ENCODE results near the gene ATXN2.
A peak's percentile ranks its signal among the peaks of the same experiment; 100 is the strongest.
"Not testable (repeated sequence)": the region's sequence is repeated elsewhere in the genome, so short reads cannot be mapped to it uniquely, and the experiment has no call there.

Gene ATXN2, protein sequence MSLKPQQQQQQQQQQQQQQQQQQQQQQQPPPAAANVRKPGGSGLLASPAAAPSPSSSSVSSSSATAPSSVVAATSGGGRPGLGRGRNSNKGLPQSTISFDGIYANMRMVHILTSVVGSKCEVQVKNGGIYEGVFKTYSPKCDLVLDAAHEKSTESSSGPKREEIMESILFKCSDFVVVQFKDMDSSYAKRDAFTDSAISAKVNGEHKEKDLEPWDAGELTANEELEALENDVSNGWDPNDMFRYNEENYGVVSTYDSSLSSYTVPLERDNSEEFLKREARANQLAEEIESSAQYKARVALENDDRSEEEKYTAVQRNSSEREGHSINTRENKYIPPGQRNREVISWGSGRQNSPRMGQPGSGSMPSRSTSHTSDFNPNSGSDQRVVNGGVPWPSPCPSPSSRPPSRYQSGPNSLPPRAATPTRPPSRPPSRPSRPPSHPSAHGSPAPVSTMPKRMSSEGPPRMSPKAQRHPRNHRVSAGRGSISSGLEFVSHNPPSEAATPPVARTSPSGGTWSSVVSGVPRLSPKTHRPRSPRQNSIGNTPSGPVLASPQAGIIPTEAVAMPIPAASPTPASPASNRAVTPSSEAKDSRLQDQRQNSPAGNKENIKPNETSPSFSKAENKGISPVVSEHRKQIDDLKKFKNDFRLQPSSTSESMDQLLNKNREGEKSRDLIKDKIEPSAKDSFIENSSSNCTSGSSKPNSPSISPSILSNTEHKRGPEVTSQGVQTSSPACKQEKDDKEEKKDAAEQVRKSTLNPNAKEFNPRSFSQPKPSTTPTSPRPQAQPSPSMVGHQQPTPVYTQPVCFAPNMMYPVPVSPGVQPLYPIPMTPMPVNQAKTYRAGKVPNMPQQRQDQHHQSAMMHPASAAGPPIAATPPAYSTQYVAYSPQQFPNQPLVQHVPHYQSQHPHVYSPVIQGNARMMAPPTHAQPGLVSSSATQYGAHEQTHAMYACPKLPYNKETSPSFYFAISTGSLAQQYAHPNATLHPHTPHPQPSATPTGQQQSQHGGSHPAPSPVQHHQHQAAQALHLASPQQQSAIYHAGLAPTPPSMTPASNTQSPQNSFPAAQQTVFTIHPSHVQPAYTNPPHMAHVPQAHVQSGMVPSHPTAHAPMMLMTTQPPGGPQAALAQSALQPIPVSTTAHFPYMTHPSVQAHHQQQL

DNA sequence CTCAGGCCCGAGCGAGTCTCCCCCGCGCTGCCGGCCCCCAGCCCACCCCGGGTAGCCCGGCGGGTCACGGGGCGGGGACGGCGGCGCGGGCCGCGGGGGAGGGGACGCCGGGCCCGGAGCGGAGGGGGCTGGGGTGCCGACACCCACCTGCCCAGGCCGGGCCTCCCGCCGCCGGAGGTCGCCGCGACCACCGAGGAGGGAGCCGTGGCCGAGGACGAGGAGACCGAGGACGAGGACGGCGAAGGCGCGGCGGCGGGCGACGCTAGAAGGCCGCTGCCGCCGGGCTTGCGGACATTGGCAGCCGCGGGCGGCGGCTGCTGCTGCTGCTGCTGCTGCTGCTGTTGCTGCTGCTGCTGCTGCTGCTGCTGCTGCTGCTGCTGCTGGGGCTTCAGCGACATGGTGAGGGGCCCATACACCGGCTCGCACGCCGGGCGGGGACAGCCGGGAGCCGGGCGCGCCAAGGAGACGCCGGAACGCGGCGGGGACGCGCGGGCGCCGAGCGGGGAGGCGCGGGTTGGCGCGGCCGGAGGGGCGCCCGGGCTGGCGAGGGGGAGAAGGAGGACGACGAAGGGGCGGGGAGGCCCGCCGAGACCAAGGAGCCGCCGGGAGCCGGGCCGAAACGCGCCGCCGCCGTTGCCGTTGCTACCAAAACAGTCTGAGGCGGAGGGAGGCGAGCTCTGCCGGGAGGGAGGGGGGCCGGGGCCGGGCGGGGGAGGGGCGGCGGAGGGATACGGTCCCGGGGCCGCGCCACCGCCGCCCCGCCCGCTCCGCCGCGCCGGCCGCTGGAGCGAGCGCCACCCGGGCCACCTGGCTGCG is at the start of gene ATXN2:
ATXN2 (minus strand) TSS at position 679 of the 816 bp plus-strand sequence; CDS start at position 398, 281 bp downstream.
- DNase-seq = peak; percentile 44

DNA sequence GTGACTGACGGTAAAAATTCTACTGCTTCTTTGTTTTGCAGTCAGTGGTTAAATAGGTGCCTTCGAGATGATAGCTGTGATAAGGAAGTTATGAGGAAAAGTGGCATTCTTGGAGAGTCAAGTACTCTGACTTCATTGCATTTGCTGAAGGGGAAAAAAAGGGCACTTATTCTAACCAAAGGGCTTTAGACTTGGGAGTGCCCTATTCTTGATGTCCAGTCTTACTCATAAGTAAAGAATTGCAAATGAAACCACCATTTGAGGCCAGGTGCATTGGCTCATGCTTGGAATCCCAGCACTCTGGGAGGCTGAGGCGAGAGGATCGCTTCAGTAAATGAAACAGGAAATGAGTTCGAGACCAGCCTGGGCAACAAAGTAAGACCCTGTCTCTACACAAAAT is 46.3 kb upstream of the ATXN2 start:
- DNase-seq = no peak

GRCh38 chr12:111643427-111643826 is 44.3 kb upstream of the ATXN2 start:
- no peak for DNase-seq

GRCh38 chr12:111642681-111643426 is 43.7 kb upstream of the ATXN2 start:
- no peak for DNase-seq

GRCh38 chr12:111640506-111640905 is 41.4 kb upstream of the ATXN2 start:
- DNase-seq = no peak

DNA sequence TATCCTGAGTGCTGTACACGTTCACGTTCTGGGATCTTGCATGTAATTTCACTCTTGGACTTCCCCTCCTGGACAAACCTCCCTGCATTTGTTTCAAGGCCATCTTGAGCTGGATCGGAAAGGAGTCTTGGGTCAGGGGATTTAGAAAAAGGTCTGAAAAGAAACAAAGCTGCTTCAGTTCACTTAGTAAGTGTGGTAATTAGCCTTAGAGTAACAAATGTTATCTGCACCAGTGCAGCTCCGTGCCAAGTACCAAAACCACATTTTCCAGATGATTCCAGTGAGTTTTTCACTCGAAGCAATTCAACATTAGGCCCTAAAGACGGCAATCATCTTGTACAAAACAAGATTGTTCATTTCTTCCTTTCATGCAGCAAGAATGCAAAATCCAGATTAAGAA is 39.4 kb upstream of the ATXN2 start:
- DNase-seq = no peak

- DNase-seq = no peak
These were observed 37.3 kb upstream of the ATXN2 start for GRCh38 chr12:111636209-111636945.

GRCh38 chr12:111635524-111635923 is 36.4 kb upstream of the ATXN2 start:
- DNase-seq = no peak

DNA sequence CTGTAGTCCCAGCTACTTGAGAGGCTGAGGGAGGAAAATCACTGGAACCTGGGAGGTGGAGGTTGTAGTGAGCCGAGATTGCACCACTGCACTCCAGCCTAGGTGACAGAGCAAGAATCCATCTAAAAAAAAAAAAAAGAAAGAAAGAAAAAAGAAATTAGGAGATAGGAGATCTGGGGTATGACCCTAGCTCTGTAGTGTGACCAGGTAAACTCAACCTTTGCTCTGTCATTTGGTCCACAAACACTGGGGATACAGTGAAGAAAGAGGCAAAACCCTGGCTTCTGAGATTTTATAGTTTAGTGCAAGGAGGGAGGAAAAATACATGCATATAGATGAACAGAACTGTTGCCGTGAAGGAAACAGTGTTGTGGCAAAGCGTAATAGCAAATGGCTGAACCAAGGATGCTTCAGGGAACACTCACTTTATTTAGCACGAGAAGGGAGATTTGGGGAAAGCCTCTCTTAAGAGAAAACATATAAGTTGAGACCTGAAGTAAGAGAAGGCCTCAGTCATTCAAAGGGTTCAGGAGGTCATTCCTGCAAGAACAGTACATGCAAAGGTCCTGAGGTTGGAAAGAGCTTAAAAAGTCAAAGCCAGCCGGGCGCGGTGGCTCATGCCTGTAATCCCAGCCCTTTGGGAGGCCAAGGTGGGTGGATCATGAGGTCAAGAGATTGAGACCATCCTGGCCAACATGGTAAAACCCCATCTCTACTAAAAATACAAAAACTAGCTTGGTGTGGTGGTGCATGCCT is 29.6 kb upstream of the ATXN2 start:
- no peak for DNase-seq

- DNase-seq = no peak
These were observed 27.1 kb upstream of the ATXN2 start for GRCh38 chr12:111626230-111626629.

DNA sequence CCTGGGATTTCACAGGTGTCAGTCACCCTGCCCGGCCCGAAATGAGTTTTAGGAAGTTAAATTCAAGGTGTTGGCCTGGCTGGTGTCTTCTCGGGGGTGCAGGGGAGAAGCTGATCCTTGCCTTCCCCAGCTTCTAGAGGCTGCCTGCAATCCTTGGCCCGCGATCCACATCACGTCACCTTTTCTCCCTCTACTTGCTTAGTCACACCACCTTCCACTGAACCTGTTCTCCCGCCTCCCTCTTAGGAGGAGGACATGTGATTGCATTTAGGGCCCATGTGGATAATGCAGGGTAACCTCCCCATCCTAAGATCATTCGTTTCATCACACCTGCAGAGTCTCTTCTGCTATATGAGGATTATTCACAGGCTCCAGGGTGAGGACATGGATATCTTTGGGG is 25.4 kb upstream of the ATXN2 start:
- no peak for DNase-seq

GRCh38 chr12:111617841-111618240 is 18.7 kb upstream of the ATXN2 start:
- not testable (repeated sequence) for DNase-seq

DNA sequence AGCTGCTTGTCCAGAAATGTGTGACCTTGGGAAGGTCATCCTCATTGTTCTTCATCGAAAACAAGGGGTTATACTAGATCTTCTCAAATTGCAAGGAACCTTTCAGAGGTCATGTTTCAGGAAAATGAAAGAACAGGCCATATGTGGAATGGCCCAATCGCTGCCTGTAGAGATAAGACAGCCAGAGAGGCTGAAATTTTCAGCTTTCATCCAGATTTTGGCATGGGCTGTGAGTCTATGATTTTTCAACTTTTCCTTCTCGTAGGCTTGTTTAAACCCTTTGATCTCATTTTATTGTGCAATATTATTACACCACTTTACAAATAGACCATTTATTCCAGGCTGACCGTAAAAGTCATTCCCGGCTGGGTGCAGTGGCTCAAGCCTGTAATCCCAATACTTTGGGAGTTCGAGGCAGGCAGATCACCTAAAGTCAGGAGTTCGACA is 17.1 kb upstream of the ATXN2 start:
- no peak for DNase-seq

DNA sequence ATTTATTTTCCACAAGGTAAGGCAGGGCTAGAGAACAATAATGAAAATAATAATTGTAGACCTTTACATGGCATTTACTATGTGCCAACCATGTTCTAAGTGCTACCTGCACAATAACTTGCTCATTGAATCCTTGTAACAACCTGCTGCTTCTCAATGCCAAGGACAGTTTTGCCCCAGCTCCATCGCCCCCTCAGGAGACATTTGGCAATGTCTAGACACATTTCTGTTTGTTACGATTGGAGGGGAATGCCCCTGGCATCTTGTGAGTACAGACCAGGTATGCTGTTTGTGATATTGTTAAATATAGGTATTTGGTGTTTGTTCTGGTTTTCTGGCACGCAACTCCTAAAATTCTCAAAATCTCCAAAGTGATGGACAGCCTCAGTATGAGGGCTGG is 8.1 kb upstream of the ATXN2 start:
- DNase-seq = no peak

DNA sequence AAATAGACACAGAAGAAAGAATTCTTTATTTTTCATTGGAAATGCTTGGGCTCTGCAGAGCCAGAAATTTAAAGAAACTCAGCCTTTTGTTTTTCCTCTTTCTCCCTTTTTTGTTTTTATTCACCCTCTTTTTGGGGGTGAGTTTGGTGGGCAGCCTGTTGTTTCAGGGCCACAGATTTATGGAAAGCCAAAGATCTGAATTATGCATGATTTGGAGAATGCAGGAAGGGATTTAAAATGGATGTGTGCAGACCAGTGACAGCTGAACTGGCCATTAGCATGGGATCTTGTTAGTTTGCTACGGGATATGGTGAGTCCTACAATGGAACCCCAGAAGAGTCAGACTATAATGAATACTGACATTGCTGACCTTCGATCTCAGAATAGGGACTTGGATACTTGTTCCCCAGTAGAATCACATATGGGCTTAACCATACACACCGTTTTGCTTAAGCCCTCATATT is 7.7 kb upstream of the ATXN2 start:
- DNase-seq = no peak

GRCh38 chr12:111605911-111606766 is 7.0 kb upstream of the ATXN2 start:
- DNase-seq = no peak

- not testable (repeated sequence) for DNase-seq
These were observed 3.7 kb upstream of the ATXN2 start for GRCh38 chr12:111602857-111603256.

- no peak for DNase-seq
These were observed 3.2 kb upstream of the ATXN2 start for GRCh38 chr12:111602348-111602747.

- DNase-seq = not testable (repeated sequence)
These were observed 1.9 kb upstream of the ATXN2 start for GRCh38 chr12:111600986-111601385.
